NCI-H526 (cell line): ENCODE data around the gene GJD2.
A peak's percentile ranks its signal among the peaks of the same experiment; 100 is the strongest.

Source experiments
- DNase-seq, 2 experiments: peaks; one replicate each; lab custom pipeline; 2025; lab: John Stamatoyannopoulos, UW

Gene GJD2

DNA sequence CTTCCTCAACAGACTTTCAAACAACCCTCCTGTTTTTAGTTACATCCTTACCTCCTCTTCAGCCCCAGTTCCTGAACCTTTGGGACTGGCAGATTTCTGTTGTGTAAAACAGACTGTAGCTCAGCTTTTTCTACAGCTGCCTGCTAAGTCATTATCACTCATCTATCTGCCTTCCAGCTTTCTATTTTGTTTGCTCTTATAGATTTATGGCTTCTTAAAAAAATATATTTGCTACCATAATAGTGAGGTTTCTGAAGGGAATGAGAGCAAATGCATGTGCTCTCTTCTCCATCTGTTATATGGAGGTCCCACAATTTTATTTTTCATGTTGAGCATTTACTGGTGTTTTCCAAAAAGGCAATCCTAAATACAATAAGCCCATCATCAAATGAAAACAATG is 18.2 kb upstream of the GJD2 start:
- no peak for DNase-seq

- DNase-seq = no peak
Measured at GRCh38 chr15:34772312-34772711, 17.5 kb upstream of the GJD2 start.

- no peak for DNase-seq
Measured at GRCh38 chr15:34769711-34770110, 14.9 kb upstream of the GJD2 start.

DNA sequence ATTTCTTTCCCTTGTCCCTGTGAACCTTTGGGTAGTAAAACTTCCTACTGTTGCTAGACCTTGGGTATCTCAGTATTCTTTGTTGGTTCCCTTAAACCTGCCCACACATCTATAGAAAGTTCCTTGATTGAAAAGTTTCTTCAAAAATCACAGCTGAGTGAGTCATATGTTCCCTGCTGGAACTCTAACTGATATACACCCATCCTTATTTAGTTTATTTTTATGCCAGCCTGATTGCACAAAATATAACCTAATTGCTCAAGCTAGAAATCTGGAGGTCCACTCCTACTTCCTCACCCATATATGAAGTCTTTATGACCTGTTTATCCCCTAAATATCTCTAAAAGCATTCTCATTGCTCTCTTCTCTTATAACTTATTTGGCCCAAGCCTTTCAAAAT is 13.7 kb upstream of the GJD2 start:
- DNase-seq = no peak

DNA sequence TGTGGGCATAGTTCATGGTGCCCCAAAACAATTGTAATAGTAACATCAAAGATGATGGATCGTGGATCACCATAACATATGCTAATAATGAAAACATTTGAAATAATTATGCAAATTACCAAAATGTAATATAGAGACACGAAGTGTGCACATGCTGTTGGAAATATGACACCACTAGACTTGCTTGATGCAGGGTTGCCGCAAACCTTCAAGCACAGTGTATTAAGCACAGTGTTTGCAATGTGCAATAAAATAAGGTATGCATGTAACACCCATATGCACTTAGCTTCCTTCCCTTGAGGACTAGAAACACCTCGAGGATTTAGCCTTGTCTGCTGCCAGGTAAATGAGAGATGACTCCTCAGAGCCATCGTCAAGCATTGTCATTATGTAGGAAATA is 10.9 kb upstream of the GJD2 start:
- peak; percentile 32 to 58 for DNase-seq

- DNase-seq = no peak
Measured at GRCh38 chr15:34760909-34761308, 6.1 kb upstream of the GJD2 start.

DNA sequence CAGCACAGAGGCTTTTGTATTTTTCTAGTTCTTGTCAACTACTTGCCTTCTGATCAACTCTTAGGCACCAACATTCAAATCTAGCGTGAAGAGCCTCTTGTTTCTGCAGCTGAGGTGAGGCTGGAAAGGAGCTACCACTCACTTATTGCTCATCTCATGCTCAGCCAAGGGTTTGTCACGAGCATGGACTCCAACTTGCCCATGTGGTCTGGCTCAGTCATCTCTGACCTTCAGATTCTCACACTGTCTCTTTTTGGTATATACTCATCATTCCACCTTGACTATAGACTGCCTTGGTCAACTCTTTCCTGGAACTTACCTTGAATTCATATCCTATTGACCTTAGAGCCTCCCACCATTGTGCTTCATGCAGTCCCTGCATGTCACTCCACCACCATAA is 5.2 kb upstream of the GJD2 start:
- DNase-seq = no peak

DNA sequence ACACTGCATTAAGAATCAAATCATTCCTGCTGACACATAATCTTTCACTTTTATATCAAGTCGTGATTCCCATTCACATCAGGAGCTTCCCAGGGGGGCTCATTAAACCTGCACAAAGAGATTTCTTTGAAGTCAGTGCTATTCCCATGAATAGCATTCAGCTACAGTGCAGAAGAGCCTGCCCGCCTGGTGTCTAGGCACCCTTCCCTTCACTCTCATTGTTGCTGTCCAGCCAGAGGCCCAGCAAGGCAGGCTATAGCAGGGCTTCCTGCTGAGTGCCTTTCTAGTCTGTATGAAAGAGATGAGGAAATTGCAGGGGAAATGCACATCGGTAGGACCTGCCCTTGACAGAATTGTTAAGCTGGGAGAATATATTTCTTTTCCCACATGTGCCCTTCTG is 4.5 kb upstream of the GJD2 start:
- no peak for DNase-seq

GRCh38 chr15:34757262-34757661 is 2.5 kb upstream of the GJD2 start:
- DNase-seq = no peak

GRCh38 chr15:34755419-34755773 is 598 bp upstream of the GJD2 start:
- peak in 1 of 2 experiments; percentile 37 for DNase-seq

GRCh38 chr15:34754171-34754601 is 612 bp downstream of the GJD2 start:
- no peak for DNase-seq

GRCh38 chr15:34753236-34753894 is 1.4 kb downstream of the GJD2 start:
- no peak for DNase-seq

DNA sequence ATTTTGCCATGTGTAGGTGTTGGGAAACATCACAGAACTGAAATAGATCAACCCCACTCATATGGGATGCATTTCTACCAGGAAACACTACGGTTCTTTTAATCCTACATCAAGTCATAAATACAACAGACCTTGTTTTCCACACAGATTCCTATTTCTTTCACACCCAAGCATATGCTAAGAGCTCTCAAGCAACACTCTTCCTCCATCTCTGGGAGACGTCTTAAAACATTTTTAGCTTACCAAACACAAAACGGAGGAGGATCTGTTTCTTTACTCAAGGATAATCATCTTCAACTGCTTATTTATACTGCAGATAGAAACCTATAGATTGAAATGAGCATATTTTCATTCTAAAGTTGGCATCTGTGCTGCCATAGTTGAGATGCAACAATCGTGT is 5.1 kb downstream of the GJD2 start:
- DNase-seq = no peak

DNA sequence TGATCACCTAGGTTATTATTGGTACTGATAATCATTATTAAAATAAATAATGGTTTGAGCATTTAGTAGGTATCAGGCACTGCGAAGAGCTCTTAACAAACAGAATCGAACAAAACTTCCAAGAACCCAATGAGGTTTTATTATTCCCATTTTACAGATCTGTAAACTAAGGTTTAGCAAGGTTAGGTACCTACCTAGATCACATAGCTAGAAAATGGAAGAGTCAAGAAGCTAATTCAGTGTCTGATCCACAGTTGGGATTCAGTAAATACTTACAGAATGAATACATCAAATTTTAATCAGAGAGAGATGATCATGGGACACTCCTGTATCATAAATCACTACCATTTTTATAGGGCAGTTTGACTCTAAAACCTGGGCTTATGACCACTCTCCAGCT is 15.5 kb downstream of the GJD2 start:
- DNase-seq = no peak

DNA sequence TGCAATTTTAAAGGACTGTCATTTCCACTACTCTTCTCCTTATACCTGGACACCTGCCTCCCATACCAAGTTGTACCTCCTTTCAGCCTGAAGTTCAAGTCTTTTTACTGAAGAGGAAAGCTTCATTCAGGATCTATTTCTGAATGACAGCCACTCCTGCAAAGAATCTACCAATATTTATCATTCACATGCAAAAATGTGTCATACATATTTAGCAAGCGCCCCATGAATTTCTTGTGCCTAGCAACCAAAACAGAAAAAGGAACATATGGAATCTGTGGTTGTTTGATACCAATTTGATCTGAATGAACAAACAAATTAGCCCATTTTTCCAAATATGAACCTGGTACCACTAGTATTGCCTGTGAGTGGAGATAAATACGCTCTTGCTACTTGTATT is 16.8 kb downstream of the GJD2 start:
- DNase-seq = no peak

- DNase-seq = peak in 1 of 2 experiments; percentile 8
Measured at GRCh38 chr15:34737477-34737876, 17.3 kb downstream of the GJD2 start.

- DNase-seq = no peak
Measured at GRCh38 chr15:34734303-34734702, 20.5 kb downstream of the GJD2 start.

GRCh38 chr15:34733621-34734020 is 21.2 kb downstream of the GJD2 start:
- no peak for DNase-seq

GRCh38 chr15:34732430-34732829 is 22.4 kb downstream of the GJD2 start:
- DNase-seq = peak; percentile 17 to 34

- no peak for DNase-seq
Measured at GRCh38 chr15:34730701-34731100, 24.1 kb downstream of the GJD2 start.

DNA sequence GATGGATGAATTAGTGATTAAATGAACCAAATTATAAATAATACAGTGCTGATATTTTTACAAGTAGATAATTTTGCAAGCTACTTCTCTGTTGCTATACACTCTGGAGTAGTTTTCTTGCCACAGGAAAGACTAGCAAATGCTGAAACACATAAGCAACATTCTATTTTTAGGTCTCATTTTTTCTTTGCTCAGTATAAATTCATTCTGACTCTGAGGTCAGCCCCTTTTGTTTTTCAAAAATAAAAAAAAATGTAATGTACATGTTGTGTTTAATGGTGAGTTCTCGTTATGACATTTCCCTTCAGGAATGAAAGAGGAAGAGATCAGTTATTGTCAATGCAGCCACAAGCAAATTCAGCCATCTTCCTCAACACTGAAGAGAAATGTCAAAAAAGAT is 24.9 kb downstream of the GJD2 start:
- DNase-seq = no peak

DNA sequence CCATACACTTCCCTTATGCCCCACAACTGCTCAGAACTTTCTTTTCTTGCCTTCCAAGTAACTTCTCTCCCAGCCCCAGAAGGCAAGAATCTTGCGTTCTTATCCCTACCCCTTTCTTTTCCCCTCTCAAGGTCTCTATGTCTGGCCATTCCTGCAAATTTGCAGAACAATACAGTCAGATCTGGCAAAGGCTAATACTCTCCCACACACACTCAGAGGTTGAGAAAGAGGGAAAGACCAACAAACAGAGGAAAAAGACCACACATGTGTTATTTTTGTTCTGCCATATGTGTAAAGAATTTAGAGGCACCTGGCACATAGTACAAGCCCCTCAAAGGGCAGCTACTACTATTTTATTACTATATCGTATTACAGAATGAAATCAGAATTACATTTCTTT is 25.7 kb downstream of the GJD2 start:
- DNase-seq = no peak

DNA sequence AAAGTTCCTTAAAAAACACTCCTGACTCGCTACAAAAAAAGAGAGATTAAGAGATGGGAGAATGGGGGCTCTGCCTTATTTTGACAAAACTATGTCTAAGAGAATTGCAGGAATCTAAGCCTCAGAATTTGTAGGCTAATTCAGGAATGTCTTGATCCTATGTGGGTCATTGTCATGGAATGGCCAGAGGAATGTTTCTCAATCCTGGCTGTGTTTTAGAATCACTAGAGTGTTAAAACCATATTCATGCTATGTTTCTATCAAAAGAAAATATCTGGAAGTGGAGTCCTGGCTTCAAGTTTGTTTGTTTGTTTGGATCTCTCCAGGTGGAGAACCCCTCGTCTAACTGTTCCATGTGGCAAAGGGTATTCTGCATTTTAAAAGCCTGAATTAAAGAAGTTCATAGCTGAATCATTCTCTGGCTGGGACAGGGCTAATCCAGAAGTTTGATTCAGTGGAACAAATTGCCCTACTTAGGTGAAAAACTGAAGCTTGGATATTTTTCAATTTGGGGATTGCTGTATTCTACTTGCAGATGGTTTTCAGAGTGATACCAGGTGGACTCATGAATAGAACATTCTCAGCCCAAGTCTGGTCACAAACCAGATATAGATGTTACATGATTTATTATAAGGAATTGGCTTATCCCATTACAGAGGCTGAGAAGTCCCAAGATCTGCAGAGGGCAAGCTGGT is 28.2 kb downstream of the GJD2 start:
- no peak for DNase-seq

- no peak for DNase-seq
Measured at GRCh38 chr15:34725556-34725955, 29.2 kb downstream of the GJD2 start.
